Measurements from ENCODE around the gene WNT10A. TPM values are rescaled to one million over a fixed set of nuclear protein-coding genes. Genes with fewer than 3 reads are reported as not detected.

The WNT10A gene
- total and polyA plus RNA-seq, 2 donors (not counting 1 experiment from before 2014, with no cell fraction given): 15.2 to 36.6 TPM

DNA sequence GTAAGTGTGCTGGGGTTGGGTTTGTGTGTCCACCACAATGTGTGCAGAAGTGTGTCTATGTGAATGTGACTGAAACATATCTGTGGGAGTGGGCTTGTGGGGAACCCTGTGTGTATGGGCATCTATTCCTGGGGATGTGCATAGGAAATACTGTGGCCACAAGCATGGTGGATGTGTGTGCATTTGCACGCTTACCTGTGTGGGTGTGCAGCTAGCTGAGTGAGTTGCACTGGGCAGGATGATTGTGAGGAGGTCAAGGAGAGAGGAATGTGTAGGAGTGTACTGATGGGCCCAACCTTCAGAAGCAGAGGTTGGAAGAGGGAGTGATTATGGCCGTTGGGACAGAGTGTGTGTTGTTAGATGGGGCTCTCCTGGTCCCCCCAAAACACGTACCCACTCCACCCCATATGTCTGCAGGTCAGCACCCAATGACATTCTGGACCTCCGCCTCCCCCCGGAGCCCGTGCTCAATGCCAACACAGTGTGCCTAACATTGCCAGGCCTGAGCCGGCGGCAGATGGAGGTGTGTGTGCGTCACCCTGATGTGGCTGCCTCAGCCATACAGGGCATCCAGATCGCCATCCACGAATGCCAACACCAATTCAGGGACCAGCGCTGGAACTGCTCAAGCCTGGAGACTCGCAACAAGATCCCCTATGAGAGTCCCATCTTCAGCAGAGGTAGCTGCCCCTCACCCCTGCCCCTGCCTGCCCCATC is 1.2 kb downstream of the WNT10A start:
- peaks cover 73% of the 10 kb centered on the region for H3K4me1 Mint-ChIP-seq

More for the DNA sequence above, 1.2 kb downstream of the WNT10A start:
- Histone ChIP-seq H3K27ac (ENCODE audit: low read length in 2 of 2) (peak overlapping the region in 1 of 2 donors; percentile 51), H3K36me3 (replicated peaks in 1 of 2; ENCODE audit: control extremely low read depth in 1 of 2, control insufficient read depth in 1 of 2, extremely low read depth in 1 of 2, insufficient read depth in 2 of 2, low read length in 1 of 2) (no peaks in the 10 kb centered on the region), H4K20me1 (ENCODE audit: control insufficient read depth, insufficient read depth, low read length, poor library complexity, severe bottlenecking) (no peaks in the 10 kb centered on the region), H3K9me3 (ENCODE audit: control extremely low read depth in 1 of 3, control insufficient read depth in 2 of 3, insufficient read depth in 1 of 3, low read length in 2 of 3) (no peaks in the 10 kb centered on the region), H3K27me3 (replicated peaks in 1 of 4; ENCODE audit: control extremely low read depth in 1 of 4, control insufficient read depth in 3 of 4, insufficient read depth in 4 of 4, low read length in 3 of 4) (no peaks in the 10 kb centered on the region), H3K9ac (ENCODE audit: low read length) (peak overlapping the region; percentile 72), H3K79me2 (ENCODE audit: control insufficient read depth, insufficient read depth, low read length) (peaks cover 2% of the 10 kb centered on the region), H3K4me1 (ENCODE audit: control insufficient read depth in 2 of 2, insufficient read depth in 2 of 2, low read length in 2 of 2) (peaks cover 70 to 88% of the 10 kb centered on the region in 2 donors), H3K4me2 (replicated peaks; ENCODE audit: low read depth, low read length, poor library complexity, severe bottlenecking) (peak overlapping the region; percentile 92), H3K4me3 (ENCODE audit: control extremely low read depth in 1 of 5, extremely low read depth in 1 of 5, insufficient read depth in 1 of 5, low read depth in 2 of 5, low read length in 4 of 5) (peak overlapping the region in 1 of 5 experiments; percentile 62), H2AFZ (ENCODE audit: insufficient read depth, low read depth, low read length, poor library complexity, severe bottlenecking) (no peak overlapping the region)
- WGBS (ENCODE audit: insufficient coverage): 94% methylated on average over 12 of the region's 13 CpGs
- ChIA-PET POLR2A (interaction anchor here (0.6 to 15.0 kb wide), 4 partner anchors 11 to 294 kb away, joined by 3 to 490 read pairs (median 4); partner anchors contain the start of gene CNPPD1), CTCF (interaction anchor here (23.0 kb wide), 1 partner anchor 13 kb away, joined by 1627 read pairs; no protein-coding TSS in a partner anchor)
- H3K9me3 Mint-ChIP-seq (ENCODE audit: insufficient read depth): no peaks in the 10 kb centered on the region
- DNase-seq: no peak
- no peak for ATAC-seq (ENCODE audit: low read depth)
- peak overlapping the region; percentile 95 for H3K27ac Mint-ChIP-seq
- peak overlapping the region; percentile 95 for H3K4me3 Mint-ChIP-seq
- intact Hi-C loops (cut with micrococcal nuclease): loop anchor here (2.0 to 5.0 kb wide), 4 partner anchors 295 to 590 kb away; partner anchors contain the start of genes CNPPD1, CTDSP1, DNAJB2 and TMBIM1
- no peaks in the 10 kb centered on the region for H3K27me3 Mint-ChIP-seq
- TF ChIP-seq CTCF (IDR thresholded peaks at IDR 0.05) (no peak), EZH2 (IDR thresholded peaks at IDR 0.05; ENCODE audit: borderline replicate concordance, insufficient read depth, low read depth, low read length, poor library complexity, severe bottlenecking) (no peak)
